HG02970 (cell line): Measurements from ENCODE around the gene CAB39.

Experiments
- ATAC-seq: cut with Tn5 transposase; IDR thresholded peaks from one replicate; pipeline ENCODE4 v1.9.1; 2021; ENCODE audit warnings: mild to moderate bottlenecking, moderate library complexity, moderate number of reproducible peaks; ENCODE audit not compliant: unreplicated experiment, low FRiP score

CAB39 gene

GRCh38 chr2:230811508-230811907 is 98.9 kb downstream of the CAB39 start:
- ATAC-seq, result no peak

- no peak for ATAC-seq
These were observed 99.4 kb downstream of the CAB39 start for GRCh38 chr2:230812033-230812432.

GRCh38 chr2:230814616-230815015 is 102.0 kb downstream of the CAB39 start:
- ATAC-seq, result no peak

GRCh38 chr2:230815088-230815487 is 102.4 kb downstream of the CAB39 start:
- ATAC-seq, result no peak

GRCh38 chr2:230816735-230817134 is 104.1 kb downstream of the CAB39 start:
- no peak for ATAC-seq

GRCh38 chr2:230819433-230819832 is 106.8 kb downstream of the CAB39 start:
- no peak for ATAC-seq

- no peak for ATAC-seq
These were observed 108.8 kb downstream of the CAB39 start for GRCh38 chr2:230821261-230821990.

GRCh38 chr2:230821991-230822520 is 109.4 kb downstream of the CAB39 start:
- ATAC-seq, result no peak

GRCh38 chr2:230823264-230823964 is 110.8 kb downstream of the CAB39 start:
- no peak for ATAC-seq

GRCh38 chr2:230824406-230824978 is 111.8 kb downstream of the CAB39 start:
- no peak for ATAC-seq

GRCh38 chr2:230825354-230825753 is 112.7 kb downstream of the CAB39 start:
- ATAC-seq, result no peak

GRCh38 chr2:230827774-230828271 is 115.2 kb downstream of the CAB39 start:
- ATAC-seq, result no peak

- ATAC-seq, result no peak
These were observed 115.8 kb downstream of the CAB39 start for GRCh38 chr2:230828272-230828961.

- no peak for ATAC-seq
These were observed 116.7 kb downstream of the CAB39 start for GRCh38 chr2:230829293-230829692.

- ATAC-seq, result no peak
These were observed 117.3 kb downstream of the CAB39 start for GRCh38 chr2:230829959-230830358.

- ATAC-seq, result no peak
These were observed 117.8 kb downstream of the CAB39 start for GRCh38 chr2:230830428-230830827.

GRCh38 chr2:230840301-230840700 is 127.7 kb downstream of the CAB39 start:
- no peak for ATAC-seq

- no peak for ATAC-seq
These were observed 129.8 kb downstream of the CAB39 start for GRCh38 chr2:230842473-230842872.

- no peak for ATAC-seq
These were observed 130.5 kb downstream of the CAB39 start for GRCh38 chr2:230843132-230843531.

GRCh38 chr2:230846360-230846759 is 133.7 kb downstream of the CAB39 start:
- ATAC-seq, result no peak
